ENCODE results near the gene FN1.

FN1 gene

GRCh38 chr2:215407590-215408264, 28.1 kb downstream of the FN1 start:
- no peak for DNase-seq (ENCODE audit: low read depth, low spot score)

- DNase-seq (ENCODE audit: low read depth, low spot score) = no peak
These were observed 28.8 kb downstream of the FN1 start for GRCh38 chr2:215407061-215407460.

- no peak for DNase-seq (ENCODE audit: low read depth, low spot score)
These were observed 29.9 kb downstream of the FN1 start for GRCh38 chr2:215405722-215406581.

- no peak for DNase-seq (ENCODE audit: low read depth, low spot score)
These were observed 31.4 kb downstream of the FN1 start for GRCh38 chr2:215404348-215405012.

GRCh38 chr2:215403441-215404347, 32.2 kb downstream of the FN1 start:
- DNase-seq (ENCODE audit: low read depth, low spot score) = no peak

- no peak for DNase-seq (ENCODE audit: low read depth, low spot score)
These were observed 33.9 kb downstream of the FN1 start for GRCh38 chr2:215401896-215402379.

GRCh38 chr2:215399067-215399716, 36.7 kb downstream of the FN1 start:
- no peak for DNase-seq (ENCODE audit: low read depth, low spot score)

GRCh38 chr2:215397632-215398341, 38.1 kb downstream of the FN1 start:
- no peak for DNase-seq (ENCODE audit: low read depth, low spot score)

- no peak for DNase-seq (ENCODE audit: low read depth, low spot score)
These were observed 39.1 kb downstream of the FN1 start for GRCh38 chr2:215396595-215397313.

GRCh38 chr2:215395687-215396460, 40.0 kb downstream of the FN1 start:
- no peak for DNase-seq (ENCODE audit: low read depth, low spot score)

GRCh38 chr2:215394102-215394805, 41.6 kb downstream of the FN1 start:
- DNase-seq (ENCODE audit: low read depth, low spot score) = no peak

GRCh38 chr2:215392687-215393270, 43.1 kb downstream of the FN1 start:
- DNase-seq (ENCODE audit: low read depth, low spot score) = no peak

GRCh38 chr2:215392164-215392563, 43.7 kb downstream of the FN1 start:
- DNase-seq (ENCODE audit: low read depth, low spot score) = no peak

GRCh38 chr2:215391531-215391930, 44.3 kb downstream of the FN1 start:
- DNase-seq (ENCODE audit: low read depth, low spot score) = no peak

- no peak for DNase-seq (ENCODE audit: low read depth, low spot score)
These were observed 45.3 kb downstream of the FN1 start for GRCh38 chr2:215390550-215390913.

GRCh38 chr2:215388002-215388728, 47.7 kb downstream of the FN1 start:
- DNase-seq (ENCODE audit: low read depth, low spot score) = no peak

GRCh38 chr2:215386566-215386965, 49.3 kb downstream of the FN1 start:
- no peak for DNase-seq (ENCODE audit: low read depth, low spot score)
